ENCODE results near the gene LPP.

Gene LPP

GRCh38 chr3:188503647-188504046 lies 349.7 kb downstream of the LPP start:
- DNase-seq (ENCODE audit: extremely low spot score) = no peak
- TF ChIP-seq ARNT (IDR thresholded peaks at IDR 0.05) (no peak), FOXM1 (IDR thresholded peaks at IDR 0.05; ENCODE audit: borderline replicate concordance) (no peak)
- ChIA-PET CTCF (no interaction called here), POLR2A (no interaction called here)

GRCh38 chr3:188505151-188505550 lies 351.2 kb downstream of the LPP start:
- CTCF ChIA-PET = no interaction called here

GRCh38 chr3:188505911-188506310 lies 352.0 kb downstream of the LPP start:
- ChIA-PET CTCF (no interaction called here), POLR2A (no interaction called here)
- TF ChIP-seq L3MBTL2 (conservative IDR thresholded peaks at IDR 0.05) (no peak), FOXM1 (IDR thresholded peaks at IDR 0.05; ENCODE audit: borderline replicate concordance) (no peak), CTBP1 (IDR thresholded peaks at IDR 0.05; ENCODE audit: borderline replicate concordance) (no peak), NFRKB (IDR thresholded peaks at IDR 0.05) (no peak), ELF4 (IDR thresholded peaks at IDR 0.05) (no peak), BHLHE40 (IDR thresholded peaks at IDR 0.05; ENCODE audit: borderline replicate concordance) (no peak), SP1 (IDR thresholded peaks at IDR 0.05) (no peak), FOXA1 (IDR thresholded peaks at IDR 0.05) (no peak), HDGF (IDR thresholded peaks at IDR 0.05; ENCODE audit: borderline replicate concordance) (no peak), PKNOX1 (IDR thresholded peaks at IDR 0.05) (no peak), LEF1 (IDR thresholded peaks at IDR 0.05; ENCODE audit: borderline replicate concordance) (no peak), TARDBP (IDR thresholded peaks at IDR 0.05) (no peak), ARNT (IDR thresholded peaks at IDR 0.05) (no peak), ZNF384 (IDR thresholded peaks at IDR 0.05) (no peak), SUZ12 (IDR thresholded peaks at IDR 0.05) (no peak), FOXK2 (IDR thresholded peaks at IDR 0.05) (no peak)
- DNase-seq (ENCODE audit: extremely low spot score) = no peak

More at GRCh38 chr3:188505151-188505550, 351.2 kb downstream of the LPP start:
- DNase-seq (ENCODE audit: extremely low spot score) = no peak
- TF ChIP-seq L3MBTL2 (conservative IDR thresholded peaks at IDR 0.05) (no peak), FOXK2 (IDR thresholded peaks at IDR 0.05) (no peak), CTBP1 (IDR thresholded peaks at IDR 0.05; ENCODE audit: borderline replicate concordance) (no peak), ZNF384 (IDR thresholded peaks at IDR 0.05) (no peak), HDGF (IDR thresholded peaks at IDR 0.05; ENCODE audit: borderline replicate concordance) (no peak), LEF1 (IDR thresholded peaks at IDR 0.05; ENCODE audit: borderline replicate concordance) (no peak), SP1 (IDR thresholded peaks at IDR 0.05) (no peak), NFRKB (IDR thresholded peaks at IDR 0.05) (no peak), BHLHE40 (IDR thresholded peaks at IDR 0.05; ENCODE audit: borderline replicate concordance) (no peak), TARDBP (IDR thresholded peaks at IDR 0.05) (no peak), ELF4 (IDR thresholded peaks at IDR 0.05) (no peak), FOXA1 (IDR thresholded peaks at IDR 0.05) (no peak), PKNOX1 (IDR thresholded peaks at IDR 0.05) (no peak), FOXM1 (IDR thresholded peaks at IDR 0.05; ENCODE audit: borderline replicate concordance) (no peak)
- POLR2A ChIA-PET = no interaction called here

- ChIA-PET POLR2A (no interaction called here), CTCF (no interaction called here)
- TF ChIP-seq LEF1 (IDR thresholded peaks at IDR 0.05; ENCODE audit: borderline replicate concordance) (no peak), NFRKB (IDR thresholded peaks at IDR 0.05) (no peak), FOXA1 (IDR thresholded peaks at IDR 0.05) (no peak), ELF4 (IDR thresholded peaks at IDR 0.05) (no peak), TARDBP (IDR thresholded peaks at IDR 0.05) (no peak), CTBP1 (IDR thresholded peaks at IDR 0.05; ENCODE audit: borderline replicate concordance) (no peak), L3MBTL2 (conservative IDR thresholded peaks at IDR 0.05) (no peak), HDGF (IDR thresholded peaks at IDR 0.05; ENCODE audit: borderline replicate concordance) (no peak), FOXK2 (IDR thresholded peaks at IDR 0.05) (no peak), PKNOX1 (IDR thresholded peaks at IDR 0.05) (no peak), SUZ12 (IDR thresholded peaks at IDR 0.05) (no peak), ZNF384 (IDR thresholded peaks at IDR 0.05) (no peak)
- no peak for DNase-seq (ENCODE audit: extremely low spot score)
These were observed 352.5 kb downstream of the LPP start for GRCh38 chr3:188506446-188506845.

GRCh38 chr3:188507244-188507720 lies 353.3 kb downstream of the LPP start:
- CTCF ChIA-PET = no interaction called here

More at GRCh38 chr3:188507244-188507720, 353.3 kb downstream of the LPP start:
- TF ChIP-seq FOXM1 (IDR thresholded peaks at IDR 0.05; ENCODE audit: borderline replicate concordance) (no peak), LEF1 (IDR thresholded peaks at IDR 0.05; ENCODE audit: borderline replicate concordance) (no peak), SP1 (IDR thresholded peaks at IDR 0.05) (no peak), BHLHE40 (IDR thresholded peaks at IDR 0.05; ENCODE audit: borderline replicate concordance) (no peak), SUZ12 (IDR thresholded peaks at IDR 0.05) (no peak), PKNOX1 (IDR thresholded peaks at IDR 0.05) (no peak), NFRKB (IDR thresholded peaks at IDR 0.05) (no peak), TARDBP (IDR thresholded peaks at IDR 0.05) (no peak), CTBP1 (IDR thresholded peaks at IDR 0.05; ENCODE audit: borderline replicate concordance) (no peak), L3MBTL2 (conservative IDR thresholded peaks at IDR 0.05) (no peak), ZNF384 (IDR thresholded peaks at IDR 0.05) (no peak), FOXK2 (IDR thresholded peaks at IDR 0.05) (no peak)
- POLR2A ChIA-PET = no interaction called here
- DNase-seq (ENCODE audit: extremely low spot score) = no peak
